ENCODE data around the gene TMEM131. TPM values are rescaled to one million over a fixed set of nuclear protein-coding genes. Genes with fewer than 3 reads are reported as not detected.

The TMEM131 gene
- total RNA-seq, 1 donor from 2014 or later, result 36.4 TPM

- no peak for DNase-seq (ENCODE audit: extremely low spot score, unreplicated experiment)
- Mint-ChIP-seq H3K27me3 (ENCODE audit: unreplicated experiment) (peaks cover 20% of the 10 kb centered on the region), H3K9me3 (ENCODE audit: unreplicated experiment) (no peaks in the 10 kb centered on the region), H3K4me1 (ENCODE audit: unreplicated experiment) (no peaks in the 10 kb centered on the region), H3K36me3 (ENCODE audit: unreplicated experiment) (no peaks in the 10 kb centered on the region), H3K27ac (ENCODE audit: unreplicated experiment) (no peak overlapping the region), H3K4me3 (ENCODE audit: unreplicated experiment) (no peak overlapping the region)
- TF ChIP-seq CTCF (IDR thresholded peaks at IDR 0.05), result no peak
Measured at GRCh38 chr2:98004047-98004446, 8.3 kb upstream of the TMEM131 start.

- TF ChIP-seq CTCF (IDR thresholded peaks at IDR 0.05), result no peak
- H3K27me3 Mint-ChIP-seq (ENCODE audit: unreplicated experiment), result peaks cover 20% of the 10 kb centered on the region
- no peak overlapping the region for H3K4me3 Mint-ChIP-seq (ENCODE audit: unreplicated experiment)
- peaks cover 5% of the 10 kb centered on the region for H3K4me1 Mint-ChIP-seq (ENCODE audit: unreplicated experiment)
- H3K27ac Mint-ChIP-seq (ENCODE audit: unreplicated experiment), result no peak overlapping the region
- H3K36me3 Mint-ChIP-seq (ENCODE audit: unreplicated experiment), result no peaks in the 10 kb centered on the region
- no peak for DNase-seq (ENCODE audit: extremely low spot score, unreplicated experiment)
- no peaks in the 10 kb centered on the region for H3K9me3 Mint-ChIP-seq (ENCODE audit: unreplicated experiment)
Measured at GRCh38 chr2:97999536-97999935, 3.8 kb upstream of the TMEM131 start.

GRCh38 chr2:97998431-97999005, 2.8 kb upstream of the TMEM131 start:
- H3K4me3 Mint-ChIP-seq (ENCODE audit: unreplicated experiment), result no peak overlapping the region

GRCh38 chr2:97997784-97998392, 2.1 kb upstream of the TMEM131 start:
- H3K27me3 Mint-ChIP-seq (ENCODE audit: unreplicated experiment), result peaks cover 20% of the 10 kb centered on the region
- H3K9me3 Mint-ChIP-seq (ENCODE audit: unreplicated experiment), result no peaks in the 10 kb centered on the region
- no peak for TF ChIP-seq CTCF (IDR thresholded peaks at IDR 0.05)
- H3K36me3 Mint-ChIP-seq (ENCODE audit: unreplicated experiment), result no peaks in the 10 kb centered on the region
- no peak overlapping the region for H3K4me3 Mint-ChIP-seq (ENCODE audit: unreplicated experiment)
- DNase-seq (ENCODE audit: extremely low spot score, unreplicated experiment), result no peak
- H3K27ac Mint-ChIP-seq (ENCODE audit: unreplicated experiment), result no peak overlapping the region
- H3K4me1 Mint-ChIP-seq (ENCODE audit: unreplicated experiment), result peaks cover 21% of the 10 kb centered on the region

More at GRCh38 chr2:97998431-97999005, 2.8 kb upstream of the TMEM131 start:
- Mint-ChIP-seq H3K27ac (ENCODE audit: unreplicated experiment) (no peak overlapping the region), H3K9me3 (ENCODE audit: unreplicated experiment) (no peaks in the 10 kb centered on the region), H3K27me3 (ENCODE audit: unreplicated experiment) (peaks cover 20% of the 10 kb centered on the region), H3K4me1 (ENCODE audit: unreplicated experiment) (peaks cover 15% of the 10 kb centered on the region), H3K36me3 (ENCODE audit: unreplicated experiment) (no peaks in the 10 kb centered on the region)
- no peak for DNase-seq (ENCODE audit: extremely low spot score, unreplicated experiment)
- no peak for TF ChIP-seq CTCF (IDR thresholded peaks at IDR 0.05)

GRCh38 chr2:97996679-97997078, 931 bp upstream of the TMEM131 start:
- H3K4me3 Mint-ChIP-seq (ENCODE audit: unreplicated experiment), result peak overlapping the region; percentile 82
- DNase-seq (ENCODE audit: extremely low spot score, unreplicated experiment), result no peak
- H3K9me3 Mint-ChIP-seq (ENCODE audit: unreplicated experiment), result no peaks in the 10 kb centered on the region
- no peak for TF ChIP-seq CTCF (IDR thresholded peaks at IDR 0.05)
- H3K27ac Mint-ChIP-seq (ENCODE audit: unreplicated experiment), result peak overlapping the region; percentile 88
- H3K27me3 Mint-ChIP-seq (ENCODE audit: unreplicated experiment), result peaks cover 17% of the 10 kb centered on the region
- peaks cover 24% of the 10 kb centered on the region for H3K4me1 Mint-ChIP-seq (ENCODE audit: unreplicated experiment)
- H3K36me3 Mint-ChIP-seq (ENCODE audit: unreplicated experiment), result no peaks in the 10 kb centered on the region

Measured in osteocyte (in vitro differentiated cells).